ENCODE results near the gene MARK2. TPM values are rescaled to one million over a fixed set of nuclear protein-coding genes. Genes with fewer than 3 reads are reported as not detected.

The MARK2 gene
- total and polyA plus RNA-seq, 10 of the 15 experiments (the other 5 are each of a cell fraction or from before 2014, with no cell fraction given): 0.19 to 29.5 (median 13.2) TPM

- TF ChIP-seq RAD51 (IDR thresholded peaks at IDR 0.05) (peak; percentile 73; the same call in 1 of the 2 replicates), POU2F2 (IDR thresholded peaks at IDR 0.05; ENCODE audit: borderline replicate concordance, low read depth, low read length) (no peak), SREBF2 (IDR thresholded peaks at IDR 0.05; ENCODE audit: low read length) (no peak), REST (IDR thresholded peaks at IDR 0.05; ENCODE audit: low read depth, low read length) (no peak), HDGF (IDR thresholded peaks at IDR 0.05) (peak; percentile 38; the same call in 1 of the 2 replicates), IKZF2 (IDR thresholded peaks at IDR 0.05) (peak; percentile 24 to 25; a peak in 2 of 4 replicates)
These were observed 99.0 kb downstream of the MARK2 start (continued) for GRCh38 chr11:63937713-63938478.

Measured in GM12878 (cell line).